BLaER1 treated with 17β-estradiol and CSF1 and Interleukin-3, amounts not matched to agents 10 nM and 100 nM (cell line): ENCODE measurements around the gene CYB561A3.

ENCODE experiments used
- H3K27ac ChIP-seq, 11 experiments: shearing (Covaris generic); formaldehyde crosslinking; 2 replicates each; pipeline ENCODE4 v1.8.1; 2022
- H3K27me3 ChIP-seq, 11 experiments: shearing (Covaris generic); formaldehyde crosslinking; 2 replicates each; pipeline ENCODE4 v1.8.1; 2022
- H3K36me3 ChIP-seq, 11 experiments: shearing (Covaris generic); formaldehyde crosslinking; 2 replicates each; pipeline ENCODE4 v1.8.1; 2022
- H3K4me1 ChIP-seq, 10 experiments: shearing (Covaris generic); formaldehyde crosslinking; 2 replicates each; pipeline ENCODE4 v1.8.1; 2022
- H3K4me2 ChIP-seq, 11 experiments: shearing (Covaris generic); formaldehyde crosslinking; 2 replicates each; pipeline ENCODE4 v1.8.1; 2022
- H3K4me3 ChIP-seq, 10 experiments: shearing (Covaris generic); formaldehyde crosslinking; 2 replicates each; pipeline ENCODE4 v1.8.1; 2022
- H3K9ac ChIP-seq, 11 experiments: shearing (Covaris generic); formaldehyde crosslinking; 2 replicates each; pipeline ENCODE4 v1.8.1; 2022
- H3K9me3 ChIP-seq, 11 experiments: shearing (Covaris generic); formaldehyde crosslinking; replicated peaks in 1 of 11; 2 replicates each; pipeline ENCODE4 v1.8.1; 2022
- H4K20me1 ChIP-seq, 11 experiments: shearing (Covaris generic); formaldehyde crosslinking; 2 replicates each; pipeline ENCODE4 v1.8.1; 2022
- Cebpa-rat ChIP-seq, 11 experiments: shearing (Covaris generic); IDR thresholded peaks; 2 replicates each; pipeline ENCODE4 v1.8.1; 2022

The CYB561A3 gene

GRCh38 chr11:61332797-61333549 lies 28.7 kb downstream of the CYB561A3 start, which contains the start of the genes DDB1 and TKFC:
TSS of gene DDB1 (minus strand) at chr11:61333105. CDS start at chr11:61332968, 137 bp downstream.
TSS of gene TKFC (plus strand) at chr11:61333228. CDS start at chr11:61334729, 1,501 bp downstream.
- peak within 1 kb of the TSS; percentile 81 to 95 (median 94) for H3K4me2 ChIP-seq
- no peak for TF ChIP-seq Cebpa-rat (IDR thresholded peaks at IDR 0.05)
- H3K4me3 ChIP-seq, result peak within 1 kb of the TSS; percentile 85 to 99 (median 95)
- no peaks in the 10 kb centered on the region for H3K27me3 ChIP-seq
- H3K9me3 ChIP-seq, result no peaks in the 10 kb centered on the region
- H3K4me1 ChIP-seq, result peaks cover 49 to 65% (median 53%) of the 10 kb centered on the region in 10 experiments
- H3K36me3 ChIP-seq, result peaks cover 28 to 36% (median 33%) of the 10 kb centered on the region in 11 experiments
- peak within 1 kb of the TSS; percentile 89 to 96 (median 93) for H3K27ac ChIP-seq
- H3K9ac ChIP-seq, result peak within 1 kb of the TSS; percentile 94 to 99 (median 96)
- H4K20me1 ChIP-seq, result peaks cover 30 to 48% (median 41%) of the 10 kb centered on the region in 11 experiments; a peak in 18 of 22 replicates

GRCh38 chr11:61332281-61332796 lies 29.3 kb downstream of the CYB561A3 start:
- peaks cover 35 to 55% (median 48%) of the 10 kb centered on the region in 11 experiments; a peak in 19 of 22 replicates for H4K20me1 ChIP-seq
- H3K27ac ChIP-seq, result peak overlapping the region; percentile 89 to 96 (median 93)
- no peaks in the 10 kb centered on the region for H3K9me3 ChIP-seq
- H3K4me2 ChIP-seq, result peak overlapping the region; percentile 81 to 95 (median 94)
- no peaks in the 10 kb centered on the region for H3K27me3 ChIP-seq
- no peak for TF ChIP-seq Cebpa-rat (IDR thresholded peaks at IDR 0.05)
- peak overlapping the region; percentile 94 to 99 (median 96) for H3K9ac ChIP-seq
- peaks cover 49 to 64% (median 53%) of the 10 kb centered on the region in 10 experiments for H3K4me1 ChIP-seq
- peak overlapping the region; percentile 85 to 99 (median 95) for H3K4me3 ChIP-seq
- H3K36me3 ChIP-seq, result peaks cover 35 to 42% (median 40%) of the 10 kb centered on the region in 11 experiments

- H4K20me1 ChIP-seq, result peaks cover 42 to 61% (median 55%) of the 10 kb centered on the region in 11 experiments; a peak in 19 of 22 replicates
- peaks cover 42 to 49% (median 47%) of the 10 kb centered on the region in 11 experiments for H3K36me3 ChIP-seq
- H3K4me2 ChIP-seq, result peak overlapping the region; percentile 81 to 95 (median 94)
- no peaks in the 10 kb centered on the region for H3K27me3 ChIP-seq
- H3K4me3 ChIP-seq, result peak overlapping the region; percentile 85 to 99 (median 95)
- H3K4me1 ChIP-seq, result peaks cover 46 to 60% (median 49%) of the 10 kb centered on the region in 10 experiments
- TF ChIP-seq Cebpa-rat (IDR thresholded peaks at IDR 0.05), result no peak
- peak overlapping the region; percentile 94 to 99 (median 96) for H3K9ac ChIP-seq
- H3K27ac ChIP-seq, result peak overlapping the region; percentile 8 to 94 (median 92); a peak in 17 of 22 replicates
- no peaks in the 10 kb centered on the region for H3K9me3 ChIP-seq
Observed at GRCh38 chr11:61331651-61332050, 30.0 kb downstream of the CYB561A3 start.

- Histone ChIP-seq H3K4me3 (no peak overlapping the region), H3K27ac (no peak overlapping the region), H3K36me3 (peaks cover 59 to 67% (median 64%) of the 10 kb centered on the region in 11 experiments), H3K27me3 (no peaks in the 10 kb centered on the region), H3K9ac (peak overlapping the region in 2 of 11 experiments; percentile 95 to 96; a peak in 1 of 22 replicates), H4K20me1 (peaks cover 49 to 79% (median 71%) of the 10 kb centered on the region in 11 experiments; a peak in 19 of 22 replicates), H3K4me1 (peaks cover 28 to 42% (median 33%) of the 10 kb centered on the region in 10 experiments), H3K4me2 (0 out of 22 replicates have a peak overlapping the region, but pooled peaks of 1 of the 11 experiments have one; percentile 95), H3K9me3 (no peaks in the 10 kb centered on the region)
- TF ChIP-seq Cebpa-rat (IDR thresholded peaks at IDR 0.05), result no peak
Observed at GRCh38 chr11:61329871-61330270, 31.8 kb downstream of the CYB561A3 start.

GRCh38 chr11:61328351-61328750 lies 33.3 kb downstream of the CYB561A3 start:
- no peaks in the 10 kb centered on the region for H3K27me3 ChIP-seq
- H4K20me1 ChIP-seq, result peaks cover 49 to 94% (median 71%) of the 10 kb centered on the region in 11 experiments; a peak in 19 of 22 replicates
- H3K4me3 ChIP-seq, result no peak overlapping the region
- H3K9ac ChIP-seq, result no peak overlapping the region
- peaks cover 75 to 82% (median 79%) of the 10 kb centered on the region in 11 experiments for H3K36me3 ChIP-seq
- no peak for TF ChIP-seq Cebpa-rat (IDR thresholded peaks at IDR 0.05)
- no peaks in the 10 kb centered on the region for H3K9me3 ChIP-seq
- peaks cover 16 to 28% (median 18%) of the 10 kb centered on the region in 10 experiments for H3K4me1 ChIP-seq
- no peak overlapping the region for H3K27ac ChIP-seq
- H3K4me2 ChIP-seq, result no peak overlapping the region

- Histone ChIP-seq H3K4me2 (no peak overlapping the region), H3K27ac (no peak overlapping the region), H3K9ac (peak overlapping the region in 2 of 11 experiments; percentile 3 to 20; a peak in 1 of 22 replicates), H3K4me1 (peaks cover 15 to 28% (median 17%) of the 10 kb centered on the region in 10 experiments), H3K4me3 (no peak overlapping the region), H3K36me3 (peaks cover 81 to 89% (median 86%) of the 10 kb centered on the region in 11 experiments), H3K27me3 (no peaks in the 10 kb centered on the region), H3K9me3 (no peaks in the 10 kb centered on the region), H4K20me1 (peaks cover 49 to 98% (median 70%) of the 10 kb centered on the region in 11 experiments; a peak in 19 of 22 replicates)
- no peak for TF ChIP-seq Cebpa-rat (IDR thresholded peaks at IDR 0.05)
Observed at GRCh38 chr11:61327669-61328071, 34.0 kb downstream of the CYB561A3 start.

- H3K36me3 ChIP-seq, result peaks cover 98 to 100% (median 100%) of the 10 kb centered on the region in 11 experiments
- H3K4me1 ChIP-seq, result peaks cover 2 to 15% (median 4%) of the 10 kb centered on the region in 10 experiments; a peak in 18 of 20 replicates
- H3K9me3 ChIP-seq, result no peaks in the 10 kb centered on the region
- H3K9ac ChIP-seq, result peak overlapping the region in 4 of 11 experiments; percentile 5 to 34 (median 12); a peak in 1 of 22 replicates
- peaks cover 40 to 89% (median 58%) of the 10 kb centered on the region in 11 experiments; a peak in 19 of 22 replicates for H4K20me1 ChIP-seq
- no peak overlapping the region for H3K4me2 ChIP-seq
- TF ChIP-seq Cebpa-rat (IDR thresholded peaks at IDR 0.05), result no peak
- H3K27me3 ChIP-seq, result no peaks in the 10 kb centered on the region
- no peak overlapping the region for H3K27ac ChIP-seq
- H3K4me3 ChIP-seq, result no peak overlapping the region
Observed at GRCh38 chr11:61325649-61326414, 35.9 kb downstream of the CYB561A3 start.

GRCh38 chr11:61315260-61315659 lies 46.4 kb downstream of the CYB561A3 start:
- Histone ChIP-seq H3K36me3 (peaks cover 96 to 100% (median 98%) of the 10 kb centered on the region in 11 experiments), H3K4me2 (no peak overlapping the region), H4K20me1 (peaks cover 0 to 57% (median 11%) of the 10 kb centered on the region in 11 experiments; a peak in 13 of 22 replicates), H3K9ac (no peak overlapping the region), H3K9me3 (no peaks in the 10 kb centered on the region), H3K4me3 (no peak overlapping the region), H3K27me3 (no peaks in the 10 kb centered on the region), H3K4me1 (no peaks in the 10 kb centered on the region), H3K27ac (no peak overlapping the region)
- TF ChIP-seq Cebpa-rat (IDR thresholded peaks at IDR 0.05), result no peak
